GM23248 (cell line): ENCODE results near the gene GJB4. TPM values are rescaled to one million over a fixed set of nuclear protein-coding genes. Genes with fewer than 3 reads are reported as not detected.
A peak's percentile ranks its signal among the peaks of the same experiment; 100 is the strongest.
"Not testable (repeated sequence)": the region's sequence is repeated elsewhere in the genome, so short reads cannot be mapped to it uniquely, and the experiment has no call there.

Source experiments
- DNase-seq: peaks from one replicate; pipeline ENCODE4 v3.0.0-alpha.2; 2015
- H2AFZ ChIP-seq: fragments of 200-600 bp; sonication (generic); 2 replicates; pipeline ENCODE4 v1.6.1; 2016; ENCODE audit warnings: antibody characterized with exemption
- H3F3A ChIP-seq: fragments of 200-600 bp; sonication (generic); 2 replicates; pipeline ENCODE4 v1.6.1; 2016; ENCODE audit warnings: mild to moderate bottlenecking, antibody characterized with exemption, mixed run types; ENCODE audit not compliant: insufficient read depth
- H3K27ac ChIP-seq: fragments of 200-600 bp; sonication (generic); 2 replicates; pipeline ENCODE4 v1.5.1; 2016; ENCODE audit warnings: mild to moderate bottlenecking
- H3K27me3 ChIP-seq: fragments of 200-600 bp; sonication (generic); replicated peaks from 2 replicates; pipeline ENCODE4 v1.6.1; 2016; ENCODE audit warnings: mild to moderate bottlenecking; ENCODE audit not compliant: insufficient read depth
- H3K36me3 ChIP-seq: fragments of 200-600 bp; sonication (generic); 2 replicates; pipeline ENCODE4 v1.6.1; 2016; ENCODE audit warnings: low read depth, mild to moderate bottlenecking
- H3K4me1 ChIP-seq: fragments of 200-600 bp; sonication (generic); 2 replicates; pipeline ENCODE4 v1.6.1; 2016; ENCODE audit warnings: mild to moderate bottlenecking; ENCODE audit not compliant: insufficient read depth
- H3K4me2 ChIP-seq: fragments of 200-600 bp; sonication (generic); one replicate; pipeline ENCODE4 v1.6.1; 2016; ENCODE audit warnings: mild to moderate bottlenecking; ENCODE audit not compliant: unreplicated experiment
- H3K4me3 ChIP-seq: fragments of 200-600 bp; sonication (generic); 2 replicates; pipeline ENCODE4 v1.5.1; 2016; ENCODE audit warnings: mild to moderate bottlenecking
- H3K79me2 ChIP-seq: fragments of 200-600 bp; sonication (generic); 2 replicates; pipeline ENCODE4 v1.6.1; 2016; ENCODE audit warnings: mild to moderate bottlenecking; ENCODE audit not compliant: insufficient read depth
- H3K9ac ChIP-seq: fragments of 200-600 bp; sonication (generic); 2 replicates; pipeline ENCODE4 v1.6.1; 2016; ENCODE audit warnings: mild to moderate bottlenecking
- H3K9me2 ChIP-seq: fragments of 200-600 bp; sonication (generic); 2 replicates; pipeline ENCODE4 v1.6.1; 2016; ENCODE audit warnings: mixed run types, mild to moderate bottlenecking, moderate library complexity; ENCODE audit not compliant: insufficient read depth
- H3K9me3 ChIP-seq: fragments of 200-600 bp; sonication (generic); one replicate; pipeline ENCODE4 v1.6.1; 2017; ENCODE audit warnings: low read depth
- H4K20me1 ChIP-seq: fragments of 200-600 bp; sonication (generic); 2 replicates; pipeline ENCODE4 v1.6.0; 2016; ENCODE audit not compliant: insufficient read depth
- EZH2 ChIP-seq: fragments of 200-600 bp; sonication (generic); IDR thresholded peaks from 2 replicates; pipeline ENCODE4 v1.6.1; 2018; ENCODE audit warnings: antibody characterized with exemption, mild to moderate bottlenecking; ENCODE audit not compliant: insufficient read depth, poor library complexity, severe bottlenecking
- EZH2phosphoT487 ChIP-seq: fragments of 200-600 bp; sonication (generic); IDR thresholded peaks from 2 replicates; pipeline ENCODE4 v1.6.1; 2018; ENCODE audit warnings: antibody characterized with exemption, moderate library complexity, mild to moderate bottlenecking, low read depth; ENCODE audit not compliant: insufficient read depth
- WGBS, 2 experiments: methylation state at CpG; one replicate each; pipeline ENCODE4 v1.1.6; 2015 to 2017; ENCODE audit warnings: low lambda C conversion rate in 2 of 2, low coverage in 1 of 2; ENCODE audit errors: missing lambda C conversion rate in 2 of 2; 5-methylcytosine and 5-hydroxymethylcytosine counted together
- in situ Hi-C: fragments of 300-500 bp; cut with MboI; formaldehyde crosslinking; loops from 2 replicates; pipeline ENCODE4 v1.15.0; 2020
- polyA plus RNA-seq: library from polyadenylated mRNA; unstranded; fragments of >200 nt; fragmentation: Nextera tagmentation; extraction: Ambion mirVana; gene quantifications from 2 replicates; pipeline ENCODE4 v1.2.1, GENCODE V29; 2016
- total RNA-seq: library from RNA; depleted of rRNA; stranded (reverse); fragments of >200 nt; shearing (Covaris generic); gene quantifications from 2 replicates; pipeline ENCODE4 v1.2.3, GENCODE V29; 2014

The GJB4 gene
- total and polyA plus RNA-seq, 2 experiments from 2014 or later: not detected

GRCh38 chr1:34796990-34797389, 37.5 kb downstream of the GJB4 start:
- no peaks in the 10 kb centered on the region for H3K9me2 ChIP-seq
- no peak overlapping the region for H3K4me2 ChIP-seq
- H3K4me1 ChIP-seq: peaks cover 8% of the 10 kb centered on the region; the same call in 1 of the 2 replicates
- no peaks in the 10 kb centered on the region for H4K20me1 ChIP-seq
- H3K79me2 ChIP-seq: no peaks in the 10 kb centered on the region
- no peaks in the 10 kb centered on the region for H3K9me3 ChIP-seq
- H3K27ac ChIP-seq: no peak overlapping the region
- H3K9ac ChIP-seq: no peak overlapping the region
- no peak for TF ChIP-seq EZH2
- no peak for TF ChIP-seq EZH2phosphoT487
- H2AFZ ChIP-seq: no peak overlapping the region
- in situ Hi-C loops: no loop called here
- no peaks in the 10 kb centered on the region for H3K36me3 ChIP-seq
- H3F3A ChIP-seq: no peaks in the 10 kb centered on the region
- WGBS, 2 experiments: 78 to 89% methylated on average over 6 of the region's 6 CpGs
- no peaks in the 10 kb centered on the region for H3K27me3 ChIP-seq
- DNase-seq: no peak
- no peak overlapping the region for H3K4me3 ChIP-seq

DNA sequence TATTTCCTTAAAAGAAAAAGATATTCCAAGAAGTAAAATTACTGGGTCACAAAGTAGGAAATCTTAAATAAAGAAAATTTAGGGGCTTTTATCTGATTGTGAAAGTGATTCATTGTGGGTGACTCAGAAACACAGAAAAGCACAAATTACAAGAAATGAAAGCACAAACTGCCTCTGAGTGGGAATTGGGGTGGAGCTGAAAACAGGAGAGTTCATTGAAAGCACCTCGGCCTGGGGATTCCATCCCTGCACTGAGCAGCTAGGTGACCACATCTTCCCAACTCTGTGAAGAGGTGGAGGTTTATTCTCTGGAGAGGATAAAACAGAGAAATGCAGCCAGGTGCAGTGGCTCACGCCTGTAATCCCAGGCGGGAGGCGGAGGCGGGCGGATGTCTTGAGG, 40.7 kb downstream of the GJB4 start:
- no peaks in the 10 kb centered on the region for H3K79me2 ChIP-seq
- H3K9ac ChIP-seq: no peak overlapping the region
- H2AFZ ChIP-seq: no peak overlapping the region
- peaks cover 8% of the 10 kb centered on the region; the same call in 1 of the 2 replicates for H3K4me1 ChIP-seq
- TF ChIP-seq EZH2phosphoT487: no peak
- TF ChIP-seq EZH2: no peak
- 73 to 77% methylated on average over 6 of the region's 6 CpGs for WGBS, 2 experiments
- no peaks in the 10 kb centered on the region for H3K9me2 ChIP-seq
- H4K20me1 ChIP-seq: no peaks in the 10 kb centered on the region
- no peaks in the 10 kb centered on the region for H3K27me3 ChIP-seq
- no peak overlapping the region for H3K4me3 ChIP-seq
- H3K4me2 ChIP-seq: peak overlapping the region; percentile 39
- H3F3A ChIP-seq: no peaks in the 10 kb centered on the region
- no peak overlapping the region for H3K27ac ChIP-seq
- no peaks in the 10 kb centered on the region for H3K9me3 ChIP-seq
- in situ Hi-C loops: no loop called here
- no peaks in the 10 kb centered on the region for H3K36me3 ChIP-seq
- DNase-seq: peak; percentile 64

DNA sequence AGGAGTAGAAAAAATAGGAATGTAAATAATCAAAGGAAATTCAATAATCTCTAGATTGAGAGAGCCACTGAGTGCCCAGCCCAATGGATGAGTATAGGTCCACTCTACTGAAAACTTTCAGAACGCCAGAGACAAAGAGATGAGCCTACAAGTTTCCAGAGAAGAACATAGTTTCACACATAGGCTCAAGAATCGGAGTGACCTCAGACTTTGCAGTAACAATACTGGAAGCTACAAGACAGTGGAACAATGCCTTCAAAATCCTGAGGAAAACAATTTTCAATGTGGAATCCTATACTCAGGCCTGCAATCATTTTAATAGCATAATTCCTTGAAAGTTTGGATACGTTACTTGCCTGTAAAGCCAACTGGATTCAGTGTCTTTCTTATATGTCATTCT, 44.2 kb downstream of the GJB4 start:
- in situ Hi-C loops: no loop called here
- 86 to 90% methylated on average over 3 of the region's 3 CpGs for WGBS, 2 experiments
- H3K4me1 ChIP-seq: peaks cover 16% of the 10 kb centered on the region
- no peaks in the 10 kb centered on the region for H3K9me2 ChIP-seq
- no peak overlapping the region for H3K4me2 ChIP-seq
- no peaks in the 10 kb centered on the region for H3K27me3 ChIP-seq
- no peak overlapping the region for H3K27ac ChIP-seq
- no peak for TF ChIP-seq EZH2phosphoT487
- TF ChIP-seq EZH2: no peak
- no peaks in the 10 kb centered on the region; the same call in 1 of the 2 replicates for H4K20me1 ChIP-seq
- H3K9ac ChIP-seq: no peak overlapping the region
- no peak overlapping the region for H2AFZ ChIP-seq
- H3K4me3 ChIP-seq: no peak overlapping the region
- no peaks in the 10 kb centered on the region for H3K79me2 ChIP-seq
- no peaks in the 10 kb centered on the region for H3F3A ChIP-seq
- H3K36me3 ChIP-seq: no peaks in the 10 kb centered on the region
- H3K9me3 ChIP-seq: no peaks in the 10 kb centered on the region
- DNase-seq: no peak

GRCh38 chr1:34806396-34806795, 46.9 kb downstream of the GJB4 start:
- H3K9ac ChIP-seq: no peak overlapping the region
- H3K27me3 ChIP-seq: no peaks in the 10 kb centered on the region
- in situ Hi-C loops: no loop called here
- H3K9me2 ChIP-seq: no peaks in the 10 kb centered on the region
- H3K36me3 ChIP-seq: no peaks in the 10 kb centered on the region
- H3K27ac ChIP-seq: no peak overlapping the region
- no peak overlapping the region for H3K4me3 ChIP-seq
- peaks cover 8% of the 10 kb centered on the region for H3K4me1 ChIP-seq
- H3K4me2 ChIP-seq: peak overlapping the region; percentile 11
- no peaks in the 10 kb centered on the region for H3F3A ChIP-seq
- H3K9me3 ChIP-seq: no peaks in the 10 kb centered on the region
- 17 to 25% methylated on average over 3 of the region's 3 CpGs for WGBS, 2 experiments
- H3K79me2 ChIP-seq: no peaks in the 10 kb centered on the region
- H4K20me1 ChIP-seq: no peaks in the 10 kb centered on the region; the same call in 1 of the 2 replicates
- DNase-seq: peak; percentile 59
- TF ChIP-seq EZH2phosphoT487 (no peak), EZH2 (no peak)
- H2AFZ ChIP-seq: no peak overlapping the region

GRCh38 chr1:34808051-34808810, 48.7 kb downstream of the GJB4 start:
- Histone ChIP-seq H4K20me1 (no peaks in the 10 kb centered on the region; the same call in 1 of the 2 replicates), H3K9ac (no peak overlapping the region), H3K4me3 (no peak overlapping the region), H2AFZ (no peak overlapping the region), H3K9me3 (no peaks in the 10 kb centered on the region), H3K79me2 (no peaks in the 10 kb centered on the region), H3K4me1 (peaks cover 8% of the 10 kb centered on the region), H3K36me3 (no peaks in the 10 kb centered on the region), H3K9me2 (no peaks in the 10 kb centered on the region), H3K4me2 (no peak overlapping the region), H3F3A (no peaks in the 10 kb centered on the region), H3K27ac (no peak overlapping the region), H3K27me3 (no peaks in the 10 kb centered on the region)
- no peak for DNase-seq
- TF ChIP-seq EZH2 (no peak), EZH2phosphoT487 (no peak)
- WGBS, 2 experiments: 88 to 89% methylated on average over 8 to 9 of the region's 9 CpGs
- in situ Hi-C loops: no loop called here

- DNase-seq, H3K9me3 ChIP-seq, H3K27ac ChIP-seq, H3K4me2 ChIP-seq, H3K9ac ChIP-seq, in situ Hi-C loops, H3F3A ChIP-seq, H4K20me1 ChIP-seq, H3K4me1 ChIP-seq, H3K4me3 ChIP-seq, H2AFZ ChIP-seq, H3K36me3 ChIP-seq, H3K79me2 ChIP-seq, H3K27me3 ChIP-seq, H3K9me2 ChIP-seq: not testable (repeated sequence)
- 90 to 92% methylated on average over 3 of the region's 3 CpGs for WGBS, 2 experiments
Measured at GRCh38 chr1:34810781-34811180, 51.2 kb downstream of the GJB4 start.
